Skin of body (tissue), 2 donors: Measurements from ENCODE around the gene CELA2B. TPM values are rescaled to one million over a fixed set of nuclear protein-coding genes. Genes with fewer than 3 reads are reported as not detected.
"Not testable (repeated sequence)": the region's sequence is repeated elsewhere in the genome, so short reads cannot be mapped to it uniquely, and the experiment has no call there.

ENCODE experiments used
- DNase-seq: peaks from one replicate; lab custom pipeline; 2025; lab: John Stamatoyannopoulos, UW
- total RNA-seq: library from RNA; depleted of rRNA; stranded (reverse); fragments of >200 nt; gene quantifications from one replicate; pipeline ENCODE4 v1.2.3, GENCODE V29; 2014

Gene CELA2B
- total RNA-seq, 1 donor from 2014 or later, result 0.30 TPM

DNA sequence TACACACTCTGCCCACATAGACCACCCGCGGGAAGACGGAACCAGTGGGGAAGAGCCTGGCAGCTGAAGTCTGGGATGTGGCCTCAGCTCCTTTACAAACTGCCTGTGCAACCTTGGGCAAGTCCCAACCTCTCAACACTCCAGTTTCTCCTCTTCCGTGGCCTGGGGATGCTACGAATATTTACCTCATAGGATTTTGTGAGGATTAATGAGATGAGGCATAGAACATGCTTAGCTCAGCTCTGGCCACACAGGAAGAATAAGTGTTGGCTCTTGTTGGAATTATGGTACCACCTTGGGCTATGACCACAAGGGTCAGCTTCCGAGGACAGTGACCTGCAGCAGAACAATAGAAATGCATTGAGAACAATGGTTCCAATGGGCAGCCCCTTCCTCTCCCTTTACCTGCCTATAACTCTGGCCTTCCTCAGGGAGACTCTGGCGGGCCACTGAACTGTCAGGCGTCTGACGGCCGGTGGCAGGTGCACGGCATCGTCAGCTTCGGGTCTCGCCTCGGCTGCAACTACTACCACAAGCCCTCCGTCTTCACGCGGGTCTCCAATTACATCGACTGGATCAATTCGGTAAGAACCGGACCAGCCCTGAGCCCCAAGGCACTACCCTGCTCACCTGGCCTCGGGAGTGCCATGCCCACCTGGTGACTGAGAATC, 8.8 kb upstream of the CELA2B start:
- DNase-seq, result not testable (repeated sequence)

DNA sequence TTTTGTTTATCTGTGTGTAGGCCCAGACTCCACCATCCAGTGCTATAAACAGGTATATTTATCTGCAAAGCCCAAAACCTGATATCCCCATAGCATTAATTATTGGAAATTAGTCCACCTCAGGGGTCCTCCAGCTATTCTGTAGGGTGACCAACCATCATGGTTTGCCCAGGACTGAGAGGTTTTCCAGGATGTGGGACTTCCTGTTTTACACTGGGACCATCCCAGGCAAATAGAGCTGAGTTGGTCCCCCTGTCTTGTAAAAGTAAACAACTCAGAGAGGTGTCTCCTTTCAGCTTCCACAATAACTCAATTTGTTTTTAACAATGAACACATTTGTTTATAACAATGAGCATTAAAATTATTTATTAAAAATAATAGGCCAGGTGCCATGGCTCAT, 7.8 kb upstream of the CELA2B start:
- no peak for DNase-seq

DNA sequence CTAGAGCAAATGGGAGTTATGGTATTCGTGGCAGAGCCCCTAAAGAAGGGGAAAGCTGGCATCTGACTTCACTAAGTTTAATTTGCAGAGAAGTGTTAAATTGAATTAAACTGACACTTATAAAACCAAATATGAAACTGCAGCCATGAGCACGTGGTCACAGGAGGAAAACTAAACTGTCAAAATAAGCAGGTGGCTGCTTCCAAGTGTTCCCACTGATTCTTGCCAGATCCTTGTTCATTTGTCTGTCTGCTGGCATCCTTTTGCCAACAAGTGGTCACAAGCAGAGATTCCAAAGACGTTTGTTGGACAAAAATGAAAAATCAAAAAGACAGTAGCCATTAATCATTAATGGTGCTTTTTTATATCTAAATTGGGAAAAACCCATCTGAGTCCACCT, 6.5 kb upstream of the CELA2B start:
- DNase-seq, result no peak

DNA sequence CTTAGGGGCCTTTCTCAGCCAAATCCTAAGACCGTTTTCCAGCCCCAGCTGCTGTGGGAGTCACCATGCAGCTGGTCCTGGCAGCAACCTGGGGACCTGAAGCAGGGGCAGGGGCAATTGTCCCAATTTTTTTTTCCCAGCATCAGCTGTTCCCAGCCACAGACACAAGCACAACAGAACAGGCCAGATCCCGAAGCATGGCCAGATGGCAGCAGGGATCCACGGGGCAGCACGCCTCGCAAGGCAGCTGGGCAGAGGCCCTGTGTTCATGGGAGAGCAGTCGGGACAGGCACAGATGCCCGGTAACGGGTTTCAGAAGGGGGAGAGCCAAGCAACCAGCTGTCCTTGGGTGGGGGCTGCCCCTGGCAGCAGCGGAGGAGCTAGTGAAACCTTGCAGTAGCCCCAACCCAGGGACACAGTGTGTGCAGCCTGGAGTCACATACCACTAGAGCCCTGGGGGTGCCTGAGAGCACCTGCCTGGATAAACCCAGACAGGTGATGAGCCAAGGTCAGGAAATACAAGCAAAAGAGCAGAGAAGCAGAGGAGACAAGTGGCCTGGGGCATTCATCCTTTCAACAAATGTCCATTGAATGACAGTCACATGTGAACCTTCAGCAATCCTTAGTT, 6.0 kb upstream of the CELA2B start:
- not testable (repeated sequence) for DNase-seq

DNA sequence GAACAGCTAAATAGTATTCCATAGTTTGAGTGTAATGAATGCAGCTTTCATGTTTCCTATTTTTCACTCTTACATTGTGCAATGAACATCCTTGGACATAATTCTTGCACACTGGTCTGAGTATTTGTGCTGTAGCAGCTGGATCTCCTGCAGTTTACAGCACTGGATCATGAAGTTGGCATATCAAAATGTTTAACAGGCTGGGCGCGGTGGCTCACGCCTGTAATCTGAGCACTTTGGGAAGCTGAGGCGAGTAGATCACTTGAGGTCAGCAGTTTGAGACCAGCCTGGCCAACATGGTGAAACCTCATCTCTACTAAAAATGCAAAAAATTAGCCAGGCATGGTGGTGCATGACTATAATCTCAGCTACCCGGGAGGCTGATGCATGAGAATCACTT, 4.8 kb upstream of the CELA2B start:
- DNase-seq, result not testable (repeated sequence)

DNA sequence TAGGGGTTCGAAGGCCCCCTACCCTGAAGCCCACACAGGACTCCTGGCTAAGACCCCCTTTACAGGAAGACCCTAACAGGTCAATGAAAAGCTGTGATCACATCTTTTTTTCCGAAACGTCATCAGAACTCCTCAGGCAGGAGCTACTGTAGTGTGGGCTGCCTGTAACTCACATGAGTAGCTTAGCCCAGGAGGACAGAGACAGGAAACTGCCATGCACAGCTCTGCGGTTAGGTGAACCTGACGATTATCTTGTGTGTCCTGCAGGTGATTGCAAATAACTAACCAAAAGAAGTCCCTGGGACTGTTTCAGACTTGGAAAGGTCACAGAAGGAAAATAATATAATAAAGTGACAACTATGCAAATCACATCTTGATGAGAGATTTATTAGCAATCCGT, 4.2 kb upstream of the CELA2B start:
- not testable (repeated sequence) for DNase-seq

DNA sequence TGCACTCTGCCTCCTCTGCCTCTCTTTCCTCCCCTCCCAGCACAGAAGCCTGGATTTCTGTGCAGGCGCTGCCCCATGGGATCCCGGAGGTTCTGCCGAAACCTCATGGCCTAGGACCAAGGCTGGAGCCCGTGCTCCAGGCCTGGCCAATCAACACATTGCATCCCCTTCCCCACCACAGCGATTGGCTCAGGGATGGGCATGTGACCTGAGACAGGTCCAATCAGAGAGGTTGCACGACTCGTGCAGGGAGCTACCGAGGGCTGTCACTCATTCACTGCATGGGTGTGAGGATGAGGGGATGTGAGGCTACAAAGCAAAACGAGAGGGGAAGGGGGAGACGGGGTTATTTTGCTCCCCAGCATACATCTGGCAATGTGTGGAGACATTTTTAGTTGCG, 3.3 kb upstream of the CELA2B start:
- no peak for DNase-seq

DNA sequence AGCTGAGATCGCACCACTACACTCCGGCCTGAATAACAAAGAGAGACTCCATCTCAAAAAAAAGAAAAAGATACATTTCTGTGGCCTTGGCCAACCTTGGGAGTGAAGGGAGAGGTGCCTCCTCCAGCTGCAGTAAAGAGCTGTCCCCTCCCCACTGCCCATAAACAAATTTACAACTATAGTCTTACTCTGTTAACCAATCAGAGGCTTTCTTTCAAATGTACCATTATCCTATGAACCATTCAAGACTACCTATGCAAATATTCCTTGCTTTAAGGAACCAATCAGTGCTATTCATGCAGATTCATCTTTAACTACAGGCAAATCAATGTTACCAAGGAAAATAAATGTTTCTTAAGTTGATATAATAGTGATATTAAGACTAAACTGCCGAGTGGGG, 1.0 kb downstream of the CELA2B start:
- no peak for DNase-seq

DNA sequence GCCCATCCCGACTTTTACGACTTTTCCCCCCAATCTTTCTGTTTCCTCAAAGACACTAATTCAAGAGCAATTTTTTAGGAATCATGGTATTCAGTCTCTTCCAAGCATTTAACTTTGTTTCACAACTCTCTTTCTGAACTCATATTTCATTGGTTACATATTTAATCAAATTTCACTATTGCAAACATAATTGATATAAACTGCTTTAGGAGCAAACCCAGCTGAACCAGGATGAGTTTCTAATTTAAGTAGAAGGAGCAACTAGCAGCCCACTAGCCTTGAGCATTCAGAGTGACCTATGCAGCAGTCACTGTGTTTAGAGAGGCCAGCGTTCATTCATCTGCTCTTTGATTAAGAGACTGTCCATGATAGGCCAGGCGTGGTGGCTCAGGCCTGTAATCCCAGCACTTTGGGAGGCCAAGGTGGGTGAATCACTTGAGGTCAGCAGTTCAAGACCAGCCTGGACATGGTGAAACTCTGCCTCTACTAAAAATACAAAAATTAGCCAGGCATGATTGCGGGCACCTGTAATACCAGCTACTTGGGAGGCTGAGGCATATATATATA, 1.8 kb downstream of the CELA2B start:
- no peak for DNase-seq

DNA sequence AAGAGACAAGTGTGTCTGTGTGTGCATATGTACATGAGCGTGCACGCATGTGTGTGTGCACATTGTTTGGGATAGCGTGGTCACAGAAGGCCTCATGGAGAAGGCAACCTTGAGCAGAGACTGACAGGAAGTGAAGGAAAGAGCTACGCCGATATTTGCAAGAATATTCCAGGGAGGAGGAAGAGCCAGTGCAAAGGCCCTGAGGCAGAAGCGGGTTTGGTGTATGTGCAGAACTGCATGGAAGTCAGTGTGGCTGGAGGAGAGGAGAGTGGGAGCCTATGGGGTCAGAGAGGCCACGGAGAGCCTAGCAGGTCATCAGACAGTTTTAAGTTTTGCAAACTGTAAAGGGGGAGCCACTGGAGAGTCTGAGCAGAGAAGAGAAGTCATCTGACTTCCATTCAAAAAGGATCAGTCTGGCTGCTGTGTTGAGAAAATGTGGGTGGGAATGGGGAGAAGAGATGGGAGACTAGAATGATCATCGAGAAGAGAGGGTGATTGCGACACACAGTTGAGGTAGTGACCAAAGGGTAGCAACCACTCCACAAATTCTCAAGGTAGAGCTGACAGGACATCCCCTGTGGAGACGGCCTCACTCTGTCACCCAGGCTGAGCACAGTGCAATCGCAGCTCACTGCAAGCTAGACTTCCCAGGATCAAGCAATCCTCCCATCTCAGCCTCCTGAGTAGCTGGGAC, 3.9 kb downstream of the CELA2B start:
- DNase-seq, result no peak

DNA sequence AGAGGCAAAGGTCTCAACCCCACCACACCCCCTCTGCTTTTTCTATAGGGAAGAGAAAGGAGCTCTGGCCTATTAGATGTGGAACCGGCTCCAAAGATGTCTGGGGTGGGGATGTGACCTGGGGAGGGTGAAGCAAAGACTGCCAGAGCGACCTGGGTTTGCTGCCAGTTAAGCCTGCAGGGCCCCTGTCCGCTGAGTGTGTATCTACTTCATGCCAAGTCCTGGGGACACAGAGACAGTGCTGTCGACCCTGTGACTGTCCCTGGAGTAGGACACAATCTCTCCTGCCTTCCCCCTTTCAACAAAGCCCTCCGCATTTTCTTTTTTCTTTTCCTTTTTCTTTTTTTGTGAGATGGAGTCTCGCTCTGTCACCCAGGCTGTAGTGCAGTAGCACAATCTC, 6.6 kb downstream of the CELA2B start:
- not testable (repeated sequence) for DNase-seq

DNA sequence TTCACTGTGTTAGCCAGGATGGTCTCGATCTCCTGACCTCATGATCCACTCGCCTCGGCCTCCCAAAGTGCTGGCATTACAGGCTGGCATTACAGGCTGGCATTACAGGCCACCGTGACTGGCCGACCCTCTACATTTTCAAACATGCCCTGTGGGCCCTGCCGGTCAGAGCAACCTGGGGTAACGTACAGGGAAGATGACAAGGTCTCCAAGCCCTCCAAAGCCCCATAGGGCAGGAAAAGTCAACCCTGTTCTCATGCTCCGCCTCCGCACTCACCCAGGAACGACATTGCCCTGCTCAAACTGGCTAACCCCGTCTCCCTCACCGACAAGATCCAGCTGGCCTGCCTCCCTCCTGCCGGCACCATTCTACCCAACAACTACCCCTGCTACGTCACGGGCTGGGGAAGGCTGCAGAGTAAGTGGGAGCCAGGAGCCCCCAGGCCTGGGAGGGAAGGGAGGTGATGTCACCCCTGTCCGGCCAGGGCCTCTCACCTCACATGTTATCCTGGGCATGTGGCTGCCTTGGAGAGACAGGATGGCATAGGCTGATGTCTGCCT, 7.2 kb downstream of the CELA2B start:
- not testable (repeated sequence) for DNase-seq

DNA sequence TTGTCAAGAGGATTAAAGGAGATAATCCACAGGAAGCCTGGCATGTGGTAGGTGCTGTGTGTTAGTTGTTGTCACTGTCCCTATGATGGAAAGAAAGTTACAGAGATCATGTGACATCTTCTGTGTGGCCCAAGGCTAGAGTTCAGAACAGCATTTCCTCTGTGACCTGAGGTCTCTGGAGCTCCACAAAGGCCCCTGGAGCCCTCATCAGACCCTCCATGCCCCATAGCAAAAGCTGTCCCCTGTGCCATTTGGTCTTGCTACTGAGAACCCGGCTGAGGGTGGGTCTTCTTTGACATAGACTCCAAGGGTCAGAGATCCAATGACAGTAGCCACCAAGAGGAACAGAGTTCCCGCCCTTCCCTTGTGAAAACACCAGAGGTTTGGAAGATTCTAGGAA, 8.1 kb downstream of the CELA2B start:
- DNase-seq, result no peak

DNA sequence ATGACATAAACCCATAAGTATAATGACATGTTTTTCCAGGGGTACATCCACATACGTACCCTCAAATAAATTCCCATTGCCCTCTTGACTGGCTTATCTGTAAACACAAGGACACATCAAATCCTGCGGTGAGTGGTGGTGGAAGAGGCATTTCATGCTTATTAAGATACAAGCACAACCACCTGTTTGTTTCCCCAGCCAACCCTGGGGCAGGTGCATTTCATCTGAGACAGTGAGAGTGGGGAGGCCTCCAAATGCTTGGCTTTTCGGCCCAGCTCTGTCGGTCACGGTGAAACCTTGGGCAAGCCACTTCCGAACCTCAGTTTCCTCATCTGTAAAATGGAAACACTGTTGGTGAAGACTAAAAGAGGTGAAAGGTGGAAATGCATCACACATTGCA, 8.5 kb downstream of the CELA2B start:
- DNase-seq, result not testable (repeated sequence)

DNA sequence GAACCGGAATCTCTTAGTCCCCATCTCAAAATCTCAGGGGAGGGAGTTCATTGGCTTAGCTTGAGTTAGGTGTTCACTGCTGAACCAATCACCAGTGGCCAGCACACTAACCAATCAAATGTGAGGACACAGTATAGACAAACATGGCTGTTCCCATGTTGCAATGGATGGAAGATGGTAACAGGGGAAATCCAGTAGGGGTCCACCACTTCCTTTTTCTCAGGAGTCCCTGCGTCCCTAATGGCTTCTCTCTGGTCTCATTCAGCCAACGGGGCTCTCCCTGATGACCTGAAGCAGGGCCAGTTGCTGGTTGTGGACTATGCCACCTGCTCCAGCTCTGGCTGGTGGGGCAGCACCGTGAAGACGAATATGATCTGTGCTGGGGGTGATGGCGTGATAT, 9.7 kb downstream of the CELA2B start:
- no peak for DNase-seq

DNA sequence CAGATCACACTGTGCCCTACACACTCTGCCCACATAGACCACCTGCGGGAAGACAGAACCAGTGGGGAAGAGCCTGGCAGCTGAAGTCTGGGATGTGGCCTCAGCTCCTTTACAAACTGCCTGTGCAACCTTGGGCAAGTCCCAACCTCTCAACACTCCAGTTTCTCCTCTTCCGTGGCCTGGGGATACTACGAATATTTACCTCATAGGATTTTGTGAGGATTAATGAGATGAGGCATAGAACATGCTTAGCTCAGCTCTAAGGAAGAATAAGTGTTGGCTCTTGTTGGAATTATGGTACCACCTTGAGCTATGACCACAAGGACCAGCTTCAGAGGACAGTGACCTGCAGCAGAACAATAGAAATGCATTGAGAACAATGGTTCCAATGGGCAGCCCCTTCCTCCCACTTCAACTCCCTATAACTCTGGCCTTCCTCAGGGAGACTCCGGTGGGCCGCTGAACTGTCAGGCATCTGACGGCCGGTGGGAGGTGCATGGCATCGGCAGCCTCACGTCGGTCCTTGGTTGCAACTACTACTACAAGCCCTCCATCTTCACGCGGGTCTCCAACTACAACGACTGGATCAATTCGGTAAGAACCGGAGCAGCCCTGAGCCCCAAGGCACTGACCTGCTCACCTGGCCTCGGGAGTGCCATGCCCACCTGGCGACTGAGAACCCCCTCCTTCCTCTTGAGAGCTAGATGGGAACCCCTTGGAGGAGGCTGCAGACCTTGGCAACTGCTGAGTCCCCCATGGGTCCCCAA, 11.1 kb downstream of the CELA2B start:
- not testable (repeated sequence) for DNase-seq

DNA sequence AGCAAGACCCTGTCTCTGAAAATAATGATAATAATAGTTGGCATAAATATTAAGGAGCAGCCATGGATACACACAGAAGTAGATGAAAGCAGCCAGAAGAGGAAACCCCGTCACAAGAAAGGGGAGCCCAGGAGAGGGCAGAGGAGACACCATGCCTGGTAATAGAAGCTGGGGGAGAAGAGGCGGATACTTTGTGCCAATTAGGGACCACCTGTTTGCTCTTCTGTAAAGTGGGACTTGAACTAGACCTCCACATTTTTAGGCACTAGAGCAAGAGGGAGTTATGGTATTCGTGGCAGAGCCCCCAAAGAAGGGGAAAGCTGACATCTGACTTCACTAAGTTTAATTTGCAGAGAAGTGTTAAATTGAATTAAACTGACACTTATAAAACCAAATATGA, 12.5 kb downstream of the CELA2B start:
- DNase-seq, result no peak

DNA sequence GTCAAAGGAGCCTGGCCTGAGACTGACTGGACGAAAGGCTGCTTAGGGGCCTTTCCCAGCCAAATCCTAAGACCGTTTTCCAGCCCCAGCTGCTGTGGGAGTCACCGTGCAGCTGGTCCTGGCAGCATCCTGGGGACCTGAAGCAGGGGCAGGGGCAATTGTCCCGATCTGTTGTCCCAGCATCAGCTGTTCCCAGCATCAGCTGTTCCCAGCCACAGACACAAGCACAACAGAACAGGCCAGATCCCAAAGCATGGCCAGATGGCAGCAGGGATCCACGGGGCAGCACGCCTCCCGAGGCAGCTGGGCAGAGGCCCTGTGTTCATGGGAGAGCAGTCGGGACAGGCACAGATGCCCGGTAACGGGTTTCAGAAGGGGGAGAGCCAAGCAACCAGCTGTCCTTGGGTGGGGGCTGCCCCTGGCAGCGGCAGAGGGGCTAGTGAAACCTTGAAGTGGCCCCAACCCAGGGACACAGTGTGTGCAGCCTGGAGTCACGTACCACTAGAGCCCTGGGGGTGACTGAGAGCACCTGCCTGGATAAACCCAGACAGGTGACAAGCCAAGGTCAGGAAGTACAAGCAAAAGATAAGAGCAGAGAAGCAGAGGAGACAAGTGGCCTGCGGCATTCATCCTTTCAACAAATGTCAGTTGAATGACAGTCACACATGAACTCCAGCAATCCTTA, 13.3 kb downstream of the CELA2B start:
- DNase-seq, result no peak

DNA sequence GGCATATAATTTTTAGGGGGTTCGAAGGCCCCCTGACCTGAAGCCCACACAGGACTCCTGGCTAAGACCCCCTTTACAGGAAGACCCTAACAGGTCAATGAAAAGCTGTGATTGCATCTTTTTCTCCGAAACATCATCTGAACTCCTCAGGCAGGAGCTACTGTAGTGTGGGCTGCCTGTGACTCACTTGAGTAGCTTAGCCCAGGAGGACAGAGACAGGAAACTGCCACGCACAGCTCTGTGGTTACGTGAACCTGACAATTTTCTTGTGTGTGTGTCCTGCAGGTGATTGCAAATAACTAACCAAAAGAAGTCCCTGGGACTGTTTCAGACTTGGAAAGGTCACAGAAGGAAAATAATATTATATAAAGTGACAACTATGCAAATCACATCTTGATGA, 15.1 kb downstream of the CELA2B start:
- not testable (repeated sequence) for DNase-seq

DNA sequence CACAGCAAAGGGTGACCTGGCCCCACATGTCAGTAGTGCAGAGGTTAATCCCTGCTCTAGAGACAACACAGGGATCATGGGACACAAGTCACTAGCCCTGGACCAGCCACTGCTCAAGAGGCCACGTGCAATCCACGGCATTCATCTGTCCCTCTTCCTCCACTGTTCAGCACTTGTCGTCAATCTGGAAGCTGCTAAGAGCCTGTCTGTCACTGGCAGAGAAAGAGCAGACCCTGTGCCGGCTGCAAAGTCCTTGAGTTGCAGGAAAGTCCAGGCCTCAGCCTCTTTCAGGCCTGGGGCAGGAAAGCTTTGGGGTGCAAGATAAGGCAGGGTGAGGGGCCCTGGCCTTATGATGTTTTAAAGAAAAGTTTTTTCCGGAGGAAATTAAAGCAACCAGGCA, 16.7 kb downstream of the CELA2B start:
- no peak for DNase-seq

DNA sequence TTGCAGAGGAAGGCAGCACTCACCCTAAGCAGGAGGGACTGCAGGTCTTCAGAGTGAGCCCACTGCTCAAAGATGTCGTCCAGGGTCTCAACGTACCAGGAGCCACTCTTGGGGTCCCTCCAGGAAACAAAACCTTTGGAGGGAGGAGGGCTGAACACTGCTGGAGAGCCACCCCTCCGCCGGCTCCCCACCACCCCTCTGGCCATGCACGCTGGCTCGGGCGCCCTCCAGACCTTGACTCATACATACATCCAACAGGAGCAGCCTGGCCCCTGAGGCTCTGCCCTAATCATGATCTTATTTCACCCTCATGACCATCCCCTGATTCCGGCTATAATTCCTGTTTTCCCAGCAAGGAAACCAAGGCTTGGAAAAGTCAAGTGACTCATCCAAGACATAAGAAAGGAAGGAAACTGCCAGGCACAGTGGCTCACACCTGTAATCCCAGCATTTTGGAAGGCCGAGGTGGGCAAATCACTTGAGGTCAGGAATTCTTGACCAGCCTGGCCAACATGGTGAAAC, 18.0 kb downstream of the CELA2B start:
- DNase-seq, result no peak
